ENCODE measurements around the gene ITIH2. TPM values are rescaled to one million over a fixed set of nuclear protein-coding genes. Genes with fewer than 3 reads are reported as not detected.
"Not testable (repeated sequence)": the region's sequence is repeated elsewhere in the genome, so short reads cannot be mapped to it uniquely, and the experiment has no call there.

Gene ITIH2
- total RNA-seq, 1 experiment from 2014 or later = not detected

GRCh38 chr10:7738536-7739407 is 35.7 kb downstream of the ITIH2 start:
- DNase-seq (ENCODE audit: low read depth) = no peak

- DNase-seq (ENCODE audit: low read depth) = no peak
Observed at GRCh38 chr10:7744307-7744706, 41.2 kb downstream of the ITIH2 start.

GRCh38 chr10:7748637-7749036 is 45.5 kb downstream of the ITIH2 start:
- peak; percentile 7 for DNase-seq (ENCODE audit: low read depth)

- DNase-seq (ENCODE audit: low read depth) = no peak
Observed at GRCh38 chr10:7750222-7750621, 47.1 kb downstream of the ITIH2 start.

GRCh38 chr10:7752251-7752650 is 49.1 kb downstream of the ITIH2 start:
- DNase-seq (ENCODE audit: low read depth) = no peak

GRCh38 chr10:7755103-7755502 is 52.0 kb downstream of the ITIH2 start:
- DNase-seq (ENCODE audit: low read depth) = no peak

GRCh38 chr10:7756360-7756992 is 53.4 kb downstream of the ITIH2 start:
- peak; percentile 26 for DNase-seq (ENCODE audit: low read depth)

- no peak for DNase-seq (ENCODE audit: low read depth)
Observed at GRCh38 chr10:7763929-7764328, 60.8 kb downstream of the ITIH2 start.

- DNase-seq (ENCODE audit: low read depth) = no peak
Observed at GRCh38 chr10:7766241-7766640, 63.1 kb downstream of the ITIH2 start.

- peak; percentile 54 for DNase-seq (ENCODE audit: low read depth)
Observed at GRCh38 chr10:7767209-7767608, 64.1 kb downstream of the ITIH2 start.

GRCh38 chr10:7768417-7768816 is 65.3 kb downstream of the ITIH2 start:
- DNase-seq (ENCODE audit: low read depth) = no peak

- no peak for DNase-seq (ENCODE audit: low read depth)
Observed at GRCh38 chr10:7773845-7774801, 71.0 kb downstream of the ITIH2 start.

- no peak for DNase-seq (ENCODE audit: low read depth)
Observed at GRCh38 chr10:7776777-7777176, 73.7 kb downstream of the ITIH2 start.

- not testable (repeated sequence) for DNase-seq (ENCODE audit: low read depth)
Observed at GRCh38 chr10:7782194-7782593, 79.1 kb downstream of the ITIH2 start.

- DNase-seq (ENCODE audit: low read depth) = no peak
Observed at GRCh38 chr10:7786430-7786829, 83.3 kb downstream of the ITIH2 start.

GRCh38 chr10:7787150-7787856 is 84.2 kb downstream of the ITIH2 start:
- peak; percentile 9 for DNase-seq (ENCODE audit: low read depth)

- DNase-seq (ENCODE audit: low read depth) = peak; percentile 94
Observed at GRCh38 chr10:7787857-7788638, 84.9 kb downstream of the ITIH2 start, which contains the start of the genes ATP5F1C and KIN. Gene ATP5F1C, plus strand, starts transcription at chr10:7788177. Its CDS starts 31 bp downstream, at chr10:7788208. Gene KIN, minus strand, starts transcription at chr10:7787993. Its CDS starts 60 bp downstream, at chr10:7787933.

- no peak for DNase-seq (ENCODE audit: low read depth)
Observed at GRCh38 chr10:7788639-7789286, 85.6 kb downstream of the ITIH2 start.

- peak; percentile 23 for DNase-seq (ENCODE audit: low read depth)
Observed at GRCh38 chr10:7789390-7789789, 86.3 kb downstream of the ITIH2 start.

GRCh38 chr10:7792541-7792940 is 89.4 kb downstream of the ITIH2 start:
- DNase-seq (ENCODE audit: low read depth) = no peak
